WTC11 (cell line): Measurements from ENCODE around the gene NOX5. TPM values are rescaled to one million over a fixed set of nuclear protein-coding genes. Genes with fewer than 3 reads are reported as not detected.

Experiments used
- ATAC-seq: fragments of 200-7000 bp; cut with Tn5 transposase; 2 replicates; pipeline ENCODE4 v1.10.0; 2021; ENCODE audit warnings: mild to moderate bottlenecking, moderate library complexity
- Bru-seq: library from RNA; stranded (reverse); fragments of 400-500 nt; gene quantifications from one replicate; lab custom pipeline; 2021; lab: Mats Ljungman, UMichigan
- CTCF ChIA-PET: fragments of 300-600 bp; sonication (Branson Sonifier 250); formaldehyde crosslinking; loops from one replicate; lab custom pipeline; 2021; ENCODE audit warnings: antibody characterized with exemption; lab: Charles Lee
- POLR2A ChIA-PET: fragments of 350-600 bp; sonication (Branson Sonifier 250); formaldehyde crosslinking; loops from one replicate; lab custom pipeline; 2021; ENCODE audit warnings: antibody characterized with exemption; lab: Charles Lee
- DNase-seq: peaks from one replicate; pipeline ENCODE4 v3.0.0; 2021; ENCODE audit warnings: low spot score
- H3K27ac Mint-ChIP-seq: 2 replicates; pipeline ENCODE4 v1.8.0; 2021; ENCODE audit warnings: mixed read lengths
- H3K27me3 Mint-ChIP-seq: 2 replicates; pipeline ENCODE4 v1.8.0; 2021; ENCODE audit warnings: low read depth, mild to moderate bottlenecking, moderate library complexity, mixed read lengths
- H3K36me3 Mint-ChIP-seq: 2 replicates; pipeline ENCODE4 v1.8.0; 2021; ENCODE audit warnings: mixed read lengths
- H3K4me1 Mint-ChIP-seq: 2 replicates; pipeline ENCODE4 v1.8.0; 2022; ENCODE audit warnings: mixed read lengths
- H3K4me3 Mint-ChIP-seq: 2 replicates; pipeline ENCODE4 v1.8.0; 2021; ENCODE audit warnings: mild to moderate bottlenecking, moderate library complexity, mixed read lengths
- H3K9me3 Mint-ChIP-seq: 2 replicates; pipeline ENCODE4 v1.8.0; 2021; ENCODE audit warnings: mixed read lengths
- ARID4B ChIP-seq: sonication (generic); formaldehyde crosslinking; IDR thresholded peaks from 2 replicates; pipeline ENCODE4 v1.8.0; 2023; ENCODE audit warnings: missing genetic modification reagents, mild to moderate bottlenecking, borderline replicate concordance
- ELF4 ChIP-seq: sonication (generic); formaldehyde crosslinking; IDR thresholded peaks from 2 replicates; pipeline ENCODE4 v1.8.1; 2022; ENCODE audit warnings: low read depth, mild to moderate bottlenecking, moderate library complexity, missing genetic modification reagents
- EMX1 ChIP-seq: fragments of 250-450 bp; sonication (Bioruptor Pico); IDR thresholded peaks from 2 replicates; pipeline ENCODE4 v1.8.0; 2021; ENCODE audit warnings: mild to moderate bottlenecking
- FOXK1 ChIP-seq: sonication (generic); formaldehyde crosslinking; IDR thresholded peaks from 2 replicates; pipeline ENCODE4 v1.8.0; 2022; ENCODE audit warnings: mild to moderate bottlenecking, moderate library complexity, missing genetic modification reagents
- FOXP1 ChIP-seq: sonication (generic); formaldehyde crosslinking; IDR thresholded peaks from 2 replicates; pipeline ENCODE4 v1.8.0; 2022; ENCODE audit warnings: missing genetic modification reagents, mild to moderate bottlenecking, moderate library complexity, borderline replicate concordance
- GRHL2 ChIP-seq: fragments of 250-450 bp; sonication (Bioruptor Pico); IDR thresholded peaks from 2 replicates; pipeline ENCODE4 v1.8.0; 2022; ENCODE audit warnings: mild to moderate bottlenecking, moderate library complexity; ENCODE audit not compliant: insufficient replicate concordance, severe bottlenecking
- HMGA2 ChIP-seq: fragments of 250-450 bp; sonication (Bioruptor Pico); IDR thresholded peaks from 2 replicates; pipeline ENCODE4 v1.4.0; 2021; ENCODE audit warnings: mild to moderate bottlenecking, moderate library complexity
- JAZF1 ChIP-seq: fragments of 250-450 bp; sonication (Bioruptor Pico); IDR thresholded peaks from 2 replicates; pipeline ENCODE4 v1.9.0; 2021; ENCODE audit warnings: moderate library complexity, mild to moderate bottlenecking, inconsistent platforms
- NFE2L1 ChIP-seq: sonication (generic); formaldehyde crosslinking; IDR thresholded peaks from 2 replicates; pipeline ENCODE4 v1.8.1; 2023; ENCODE audit warnings: missing genetic modification reagents
- OVOL2 ChIP-seq: fragments of 250-450 bp; sonication (Bioruptor Pico); IDR thresholded peaks from 2 replicates; pipeline ENCODE4 v1.9.0; 2021; ENCODE audit warnings: mild to moderate bottlenecking, borderline replicate concordance
- PRRX2 ChIP-seq: fragments of 250-450 bp; sonication (Bioruptor Pico); IDR thresholded peaks from 2 replicates; pipeline ENCODE4 v1.8.0; 2021; ENCODE audit warnings: mild to moderate bottlenecking
- ZBTB21 ChIP-seq: sonication (generic); formaldehyde crosslinking; IDR thresholded peaks from 2 replicates; pipeline ENCODE4 v1.8.1; 2023; ENCODE audit warnings: mild to moderate bottlenecking, missing genetic modification reagents, borderline replicate concordance
- ZNF138 ChIP-seq: sonication (generic); formaldehyde crosslinking; conservative IDR thresholded peaks from 2 replicates; pipeline ENCODE4 v1.8.1; 2022; ENCODE audit warnings: mild to moderate bottlenecking, moderate library complexity, missing genetic modification reagents
- ZNF219 ChIP-seq: sonication (generic); formaldehyde crosslinking; IDR thresholded peaks from 2 replicates; pipeline ENCODE4 v1.8.0; 2023; ENCODE audit warnings: missing genetic modification reagents, mild to moderate bottlenecking, borderline replicate concordance
- ZNF232 ChIP-seq: sonication (generic); formaldehyde crosslinking; IDR thresholded peaks from 2 replicates; pipeline ENCODE4 v1.8.0; 2022; ENCODE audit warnings: mild to moderate bottlenecking, missing genetic modification reagents
- ZNF532 ChIP-seq: fragments of 250-450 bp; sonication (Bioruptor Pico); IDR thresholded peaks from 2 replicates; pipeline ENCODE4 v1.9.0; 2021; ENCODE audit warnings: mild to moderate bottlenecking, borderline replicate concordance
- long read RNA-seq, 3 experiments: library from RNA in 1 of 3; library from capped mRNA in 1 of 3; library from polyadenylated mRNA in 1 of 3; unstranded in 2 of 3; stranded (forward) in 1 of 3; transcript quantifications; one replicate each; pipeline ENCODE4 v2.0.0, GENCODE V29; 2021
- total RNA-seq: library from RNA; stranded (reverse); gene quantifications from 3 replicates; pipeline ENCODE4 v1.2.3, GENCODE V29; 2021
- TF ChIP-seq, protein P1 (sequence below): sonication (generic); formaldehyde crosslinking; conservative IDR thresholded peaks from 2 replicates; pipeline ENCODE4 v1.8.1; 2022; ENCODE audit warnings: mild to moderate bottlenecking, missing genetic modification reagents
- TF ChIP-seq, protein P2 (sequence below): fragments of 200-600 bp; IDR thresholded peaks from 2 replicates; pipeline ENCODE4 v1.8.0; 2022; ENCODE audit warnings: antibody characterized with exemption
- TF ChIP-seq, protein P3 (sequence below): sonication (generic); formaldehyde crosslinking; IDR thresholded peaks from 2 replicates; pipeline ENCODE4 v1.8.0; 2022; ENCODE audit warnings: mild to moderate bottlenecking, missing genetic modification reagents

NOX5 gene
- total RNA-seq = not detected in 3 replicates
- percentile 1 among the genes with signal in this experiment for Bru-seq, nascent RNA
- long read RNA-seq, experiment 1 = 0 reads
- long read RNA-seq, experiment 2 = 0 reads
- long read RNA-seq, experiment 3 = 0 reads

- Mint-ChIP-seq H3K9me3 (peaks cover 8% of the 10 kb centered on the region), H3K27ac (no peak within 1 kb of the TSS), H3K4me3 (no peak within 1 kb of the TSS), H3K27me3 (peaks cover 10% of the 10 kb centered on the region), H3K36me3 (peaks cover 1% of the 10 kb centered on the region; the same call in 1 of the 2 replicates), H3K4me1 (peaks cover 4% of the 10 kb centered on the region; the same call in 1 of the 2 replicates)
- DNase-seq (no peak), ATAC-seq (no peak)
- TF ChIP-seq JAZF1 (CRISPR knock-in tag) (no peak), FOXK1 (CRISPR knock-in tag) (no peak), ZNF532 (CRISPR knock-in tag) (no peak), EMX1 (no peak), FOXP1 (CRISPR knock-in tag) (no peak), GRHL2 (CRISPR knock-in tag) (no peak), ZNF232 (CRISPR knock-in tag) (no peak)
- TF ChIP-seq, protein P1, sequence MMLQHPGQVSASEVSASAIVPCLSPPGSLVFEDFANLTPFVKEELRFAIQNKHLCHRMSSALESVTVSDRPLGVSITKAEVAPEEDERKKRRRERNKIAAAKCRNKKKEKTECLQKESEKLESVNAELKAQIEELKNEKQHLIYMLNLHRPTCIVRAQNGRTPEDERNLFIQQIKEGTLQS (CRISPR knock-in tag) = no peak
- ChIA-PET POLR2A (interaction anchor here (0.6 kb wide), 1 partner anchor 15 kb away, joined by 3 read pairs; no protein-coding TSS in a partner anchor), CTCF (interaction anchor here (3.2 kb wide), 1 partner anchor 17 kb away, joined by 19 read pairs; no protein-coding TSS in a partner anchor)
These were observed at the start of gene NOX5 for GRCh38 chr15:69014454-69014853. Gene NOX5 (plus strand): TSS chr15:69014695. CDS start chr15:69014736, 41 bp downstream.

DNA sequence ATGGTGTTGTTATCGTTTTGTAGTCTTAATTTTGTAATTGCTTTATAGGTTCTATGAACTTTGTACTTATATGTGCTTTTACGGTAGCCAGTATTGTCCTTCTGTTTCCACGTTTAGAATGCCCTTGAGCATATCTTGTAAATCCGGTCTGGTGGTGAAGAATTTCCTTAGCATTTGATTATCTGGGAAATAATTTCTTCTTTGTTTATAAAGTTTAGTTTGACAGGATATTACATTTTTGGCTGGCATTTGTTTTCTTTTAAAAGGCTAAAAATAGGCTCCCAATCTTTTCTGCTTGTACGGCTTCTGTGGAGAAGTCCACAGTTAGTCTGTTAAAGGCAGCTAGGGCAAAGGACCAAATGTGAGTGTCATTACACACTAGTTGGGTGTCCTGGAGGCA lies 47.5 kb upstream of the NOX5 start:
- no peak for DNase-seq
- Mint-ChIP-seq H3K4me3 (no peak overlapping the region), H3K9me3 (peaks cover 59% of the 10 kb centered on the region), H3K36me3 (peaks cover 26% of the 10 kb centered on the region), H3K27me3 (peaks cover 18% of the 10 kb centered on the region), H3K27ac (no peak overlapping the region), H3K4me1 (no peaks in the 10 kb centered on the region)
- ChIA-PET CTCF (no interaction called here), POLR2A (no interaction called here)
- no peak for ATAC-seq
- TF ChIP-seq HMGA2 (CRISPR knock-in tag) (no peak), ARID4B (CRISPR knock-in tag) (no peak), NFE2L1 (CRISPR knock-in tag) (no peak), ZBTB21 (no peak), ZNF219 (no peak), PRRX2 (CRISPR knock-in tag) (no peak), ELF4 (CRISPR knock-in tag) (no peak), ZNF138 (CRISPR knock-in tag) (no peak), ZNF532 (CRISPR knock-in tag) (no peak), OVOL2 (no peak)
- TF ChIP-seq, protein P2, sequence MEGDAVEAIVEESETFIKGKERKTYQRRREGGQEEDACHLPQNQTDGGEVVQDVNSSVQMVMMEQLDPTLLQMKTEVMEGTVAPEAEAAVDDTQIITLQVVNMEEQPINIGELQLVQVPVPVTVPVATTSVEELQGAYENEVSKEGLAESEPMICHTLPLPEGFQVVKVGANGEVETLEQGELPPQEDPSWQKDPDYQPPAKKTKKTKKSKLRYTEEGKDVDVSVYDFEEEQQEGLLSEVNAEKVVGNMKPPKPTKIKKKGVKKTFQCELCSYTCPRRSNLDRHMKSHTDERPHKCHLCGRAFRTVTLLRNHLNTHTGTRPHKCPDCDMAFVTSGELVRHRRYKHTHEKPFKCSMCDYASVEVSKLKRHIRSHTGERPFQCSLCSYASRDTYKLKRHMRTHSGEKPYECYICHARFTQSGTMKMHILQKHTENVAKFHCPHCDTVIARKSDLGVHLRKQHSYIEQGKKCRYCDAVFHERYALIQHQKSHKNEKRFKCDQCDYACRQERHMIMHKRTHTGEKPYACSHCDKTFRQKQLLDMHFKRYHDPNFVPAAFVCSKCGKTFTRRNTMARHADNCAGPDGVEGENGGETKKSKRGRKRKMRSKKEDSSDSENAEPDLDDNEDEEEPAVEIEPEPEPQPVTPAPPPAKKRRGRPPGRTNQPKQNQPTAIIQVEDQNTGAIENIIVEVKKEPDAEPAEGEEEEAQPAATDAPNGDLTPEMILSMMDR = no peak
- TF ChIP-seq, protein P3, sequence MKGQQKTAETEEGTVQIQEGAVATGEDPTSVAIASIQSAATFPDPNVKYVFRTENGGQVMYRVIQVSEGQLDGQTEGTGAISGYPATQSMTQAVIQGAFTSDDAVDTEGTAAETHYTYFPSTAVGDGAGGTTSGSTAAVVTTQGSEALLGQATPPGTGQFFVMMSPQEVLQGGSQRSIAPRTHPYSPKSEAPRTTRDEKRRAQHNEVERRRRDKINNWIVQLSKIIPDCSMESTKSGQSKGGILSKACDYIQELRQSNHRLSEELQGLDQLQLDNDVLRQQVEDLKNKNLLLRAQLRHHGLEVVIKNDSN (CRISPR knock-in tag) = no peak
